ENCODE results near the gene SND1.

DNA sequence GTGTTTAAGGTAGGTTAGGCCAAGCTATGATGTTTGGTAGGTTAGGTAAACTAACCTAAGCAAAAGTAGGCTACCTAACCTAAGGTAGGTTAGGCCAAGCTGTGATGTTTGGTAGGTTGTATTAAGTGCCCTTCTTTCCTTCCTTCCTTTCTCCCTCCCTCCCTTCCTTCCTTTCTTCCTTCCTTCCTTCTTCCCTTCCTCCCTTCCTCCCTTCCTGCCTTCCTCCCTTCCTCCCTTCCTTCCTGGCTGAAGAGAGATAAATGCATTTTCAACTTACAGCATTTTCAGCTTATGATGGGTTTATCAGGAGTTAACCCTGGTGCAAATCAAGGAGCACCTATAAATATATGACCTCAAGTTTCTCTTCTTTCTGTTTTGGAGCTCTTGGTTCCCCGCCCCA lies 56.2 kb downstream of the SND1 start:
- TF ChIP-seq, protein P1, sequence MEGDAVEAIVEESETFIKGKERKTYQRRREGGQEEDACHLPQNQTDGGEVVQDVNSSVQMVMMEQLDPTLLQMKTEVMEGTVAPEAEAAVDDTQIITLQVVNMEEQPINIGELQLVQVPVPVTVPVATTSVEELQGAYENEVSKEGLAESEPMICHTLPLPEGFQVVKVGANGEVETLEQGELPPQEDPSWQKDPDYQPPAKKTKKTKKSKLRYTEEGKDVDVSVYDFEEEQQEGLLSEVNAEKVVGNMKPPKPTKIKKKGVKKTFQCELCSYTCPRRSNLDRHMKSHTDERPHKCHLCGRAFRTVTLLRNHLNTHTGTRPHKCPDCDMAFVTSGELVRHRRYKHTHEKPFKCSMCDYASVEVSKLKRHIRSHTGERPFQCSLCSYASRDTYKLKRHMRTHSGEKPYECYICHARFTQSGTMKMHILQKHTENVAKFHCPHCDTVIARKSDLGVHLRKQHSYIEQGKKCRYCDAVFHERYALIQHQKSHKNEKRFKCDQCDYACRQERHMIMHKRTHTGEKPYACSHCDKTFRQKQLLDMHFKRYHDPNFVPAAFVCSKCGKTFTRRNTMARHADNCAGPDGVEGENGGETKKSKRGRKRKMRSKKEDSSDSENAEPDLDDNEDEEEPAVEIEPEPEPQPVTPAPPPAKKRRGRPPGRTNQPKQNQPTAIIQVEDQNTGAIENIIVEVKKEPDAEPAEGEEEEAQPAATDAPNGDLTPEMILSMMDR (IDR thresholded peaks at IDR 0.05; ENCODE audit: insufficient read depth, low read length), result no peak
- no peak for TF ChIP-seq POLR2AphosphoS5 (IDR thresholded peaks at IDR 0.05; ENCODE audit: low read depth)

Measured in HL-60 (cell line).